Iris pigment epithelial cell (primary cell): ENCODE results near the gene FAM193B.

Source experiments
- DNase-seq: peaks from one replicate; pipeline ENCODE4 v3.0.0-alpha.2; 2011; ENCODE audit warnings: low read depth

FAM193B gene

GRCh38 chr5:177515580-177515979 is 38.8 kb downstream of the FAM193B start:
- DNase-seq = no peak

GRCh38 chr5:177514541-177514940 is 39.8 kb downstream of the FAM193B start:
- DNase-seq = no peak

GRCh38 chr5:177513500-177513899 is 40.9 kb downstream of the FAM193B start:
- no peak for DNase-seq

- DNase-seq = no peak
These were observed 41.5 kb downstream of the FAM193B start for GRCh38 chr5:177512736-177513380.

GRCh38 chr5:177511796-177512675 is 42.3 kb downstream of the FAM193B start:
- DNase-seq = no peak

- DNase-seq = no peak
These were observed 43.2 kb downstream of the FAM193B start for GRCh38 chr5:177511181-177511580.

DNA sequence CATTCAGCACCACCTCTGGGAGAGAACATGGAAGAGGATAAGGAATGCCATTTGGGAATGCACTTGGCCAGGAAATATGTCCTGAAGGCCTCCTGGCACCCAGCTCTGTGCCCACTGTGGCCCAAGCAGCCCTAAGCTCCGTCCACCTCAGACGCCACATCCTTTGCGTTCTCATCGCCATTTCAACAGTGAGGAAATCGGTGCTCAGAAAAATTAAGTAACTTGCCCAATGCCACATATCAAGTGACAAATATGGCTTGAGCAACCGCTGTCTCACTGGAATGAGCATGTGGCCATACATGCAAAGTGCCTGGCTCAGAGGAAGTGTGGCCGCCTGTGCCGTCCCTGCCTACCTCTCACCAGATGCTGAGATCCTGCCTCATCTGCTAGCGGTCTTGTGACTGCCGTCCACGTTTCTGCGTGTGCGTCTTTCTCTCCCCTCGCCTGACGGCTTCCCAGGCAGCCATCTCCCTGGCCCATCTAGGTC is 43.8 kb downstream of the FAM193B start:
- DNase-seq = no peak

- DNase-seq = no peak
These were observed 44.3 kb downstream of the FAM193B start for GRCh38 chr5:177509991-177510566.

DNA sequence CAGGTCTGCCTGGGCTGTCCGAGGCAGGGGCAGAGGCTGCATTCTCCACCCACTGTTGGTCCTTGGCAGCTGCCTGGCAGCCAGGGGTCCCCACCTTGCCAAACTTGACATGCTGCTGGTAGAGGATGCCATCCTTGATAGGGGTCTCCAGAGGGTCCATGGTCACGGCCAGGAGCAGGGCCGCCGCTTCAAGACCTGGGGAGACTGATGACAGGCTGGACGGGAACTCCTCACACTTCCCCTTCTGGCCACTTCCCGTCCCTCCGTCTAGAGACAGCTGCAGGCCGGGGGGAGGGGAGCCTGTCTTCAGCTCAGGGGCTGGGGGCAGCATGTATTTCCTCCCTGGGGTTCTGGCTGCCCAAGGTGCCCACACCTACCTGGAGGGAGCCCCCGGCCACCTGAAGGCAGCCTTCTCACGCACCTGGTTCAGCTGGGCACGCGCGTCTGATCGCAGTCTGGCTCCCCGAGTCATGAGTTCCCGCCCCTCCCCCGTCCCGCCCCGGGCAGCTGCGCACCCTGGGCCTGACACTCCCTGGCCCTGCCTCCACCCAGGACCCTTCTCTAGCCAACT is 44.9 kb downstream of the FAM193B start, which contains the start of gene DOK3:
TSS of gene DOK3 (minus strand) at position 446 of the 571 bp plus-strand sequence. CDS start at position 160, 286 bp downstream.
- no peak for DNase-seq

DNA sequence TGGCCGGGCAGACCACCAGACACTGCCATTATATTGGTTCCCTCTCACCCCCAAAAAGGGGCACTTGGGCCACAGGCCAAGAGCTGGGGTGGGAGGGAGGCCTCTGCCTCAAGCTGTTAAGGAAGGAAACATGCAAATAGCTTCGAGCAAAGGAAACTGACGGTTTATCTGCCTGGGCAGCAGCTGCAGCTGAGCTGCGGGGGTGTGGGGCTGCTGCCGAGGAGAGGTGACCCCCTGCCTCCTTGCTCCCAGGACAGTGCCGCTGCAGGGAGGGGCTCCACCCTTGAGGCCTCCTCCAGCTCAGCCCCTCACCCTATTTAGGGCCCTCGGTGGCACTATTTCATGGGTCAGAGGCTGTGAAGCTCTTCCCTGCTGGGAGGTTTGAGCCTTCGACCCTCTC is 45.5 kb downstream of the FAM193B start:
- no peak for DNase-seq

DNA sequence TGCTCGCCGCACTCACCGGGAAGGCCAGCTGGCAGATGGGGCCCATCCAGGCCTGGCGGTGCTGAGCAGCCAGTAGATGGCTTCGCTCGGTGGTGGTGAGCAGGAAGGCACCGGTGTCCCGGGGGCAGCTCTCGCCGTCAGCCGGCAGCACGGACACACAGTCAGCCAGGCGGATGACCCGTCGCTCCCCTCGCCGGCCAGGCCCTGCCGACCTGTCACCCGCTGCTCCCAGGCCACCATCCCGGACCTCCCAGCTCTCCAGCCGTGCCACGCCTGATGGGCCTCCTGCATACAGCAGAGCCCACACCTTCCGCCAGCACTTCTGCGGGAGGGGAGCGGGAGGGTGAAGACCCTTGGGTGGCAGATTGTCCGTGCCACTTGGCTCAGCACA is 46.1 kb downstream of the FAM193B start:
- no peak for DNase-seq

GRCh38 chr5:177507596-177508220 is 46.7 kb downstream of the FAM193B start:
- no peak for DNase-seq

GRCh38 chr5:177507165-177507564 is 47.2 kb downstream of the FAM193B start:
- peak; percentile 53 for DNase-seq

DNA sequence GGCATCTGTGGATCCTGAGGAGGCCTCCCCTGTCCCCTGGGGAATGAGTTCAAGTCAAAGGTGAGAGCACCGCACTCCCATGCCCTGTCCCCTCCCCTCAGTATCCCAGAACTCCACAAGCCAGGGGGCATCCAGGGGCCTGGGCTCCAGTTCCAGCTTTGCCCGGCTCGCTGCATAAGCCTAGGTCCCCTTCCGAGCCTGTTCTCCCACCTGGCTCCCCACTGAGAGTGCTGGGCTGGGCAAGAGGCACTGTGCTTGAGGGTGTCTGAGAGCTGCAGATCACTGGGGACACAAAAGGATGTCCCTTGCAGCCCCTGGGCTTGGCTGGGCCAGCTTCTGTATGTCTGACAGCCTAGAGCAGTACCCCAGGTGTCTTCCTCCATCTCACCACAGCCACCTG is 49.3 kb downstream of the FAM193B start:
- no peak for DNase-seq

DNA sequence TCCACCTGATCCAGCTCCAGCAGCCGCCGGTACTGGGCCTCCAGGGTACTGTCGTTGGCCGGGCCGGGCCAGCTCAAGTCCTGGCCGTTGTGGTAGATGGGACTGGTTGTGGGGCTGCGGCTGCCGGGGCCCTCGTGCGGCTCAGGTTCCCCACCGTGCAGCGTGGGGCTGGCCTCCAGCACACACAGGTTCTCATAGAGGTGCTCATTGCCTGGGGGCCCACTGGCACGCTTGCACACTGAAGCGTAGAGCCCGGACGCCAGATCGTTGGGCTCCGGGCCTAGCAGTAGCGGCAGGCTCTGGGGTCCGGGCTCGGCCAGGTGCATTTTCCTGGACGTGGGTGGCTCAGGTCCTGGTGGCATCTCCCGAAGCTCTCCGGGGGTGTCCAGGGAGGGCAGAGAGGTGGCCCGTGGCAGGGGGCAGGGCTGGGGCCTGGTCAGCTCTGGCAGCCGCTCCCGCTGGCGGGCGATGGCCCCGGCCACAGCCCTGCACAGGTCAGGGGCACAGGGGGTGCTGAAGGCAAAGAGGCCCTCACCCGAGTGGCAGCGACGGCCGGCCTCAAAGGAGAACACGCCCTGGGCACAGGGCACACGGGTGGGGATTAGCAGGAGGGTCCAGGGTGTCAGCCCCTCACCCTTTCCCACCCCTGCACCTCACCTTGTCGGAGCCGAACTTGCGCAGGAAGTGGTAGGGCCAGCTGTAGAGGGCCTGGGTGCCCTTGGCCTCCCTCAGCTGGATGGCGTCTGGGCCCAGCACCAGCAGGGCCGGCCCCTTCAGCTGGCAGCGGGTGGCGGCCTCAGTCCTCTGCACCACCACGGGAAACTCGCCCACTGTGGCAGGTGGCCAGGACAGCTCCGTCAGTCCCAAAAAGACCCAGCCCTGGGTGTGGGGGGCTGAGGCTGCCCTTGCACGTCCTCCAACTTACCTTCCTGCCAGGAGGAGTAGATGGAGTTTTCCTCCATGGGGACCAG is 50.0 kb downstream of the FAM193B start:
- DNase-seq = no peak

DNA sequence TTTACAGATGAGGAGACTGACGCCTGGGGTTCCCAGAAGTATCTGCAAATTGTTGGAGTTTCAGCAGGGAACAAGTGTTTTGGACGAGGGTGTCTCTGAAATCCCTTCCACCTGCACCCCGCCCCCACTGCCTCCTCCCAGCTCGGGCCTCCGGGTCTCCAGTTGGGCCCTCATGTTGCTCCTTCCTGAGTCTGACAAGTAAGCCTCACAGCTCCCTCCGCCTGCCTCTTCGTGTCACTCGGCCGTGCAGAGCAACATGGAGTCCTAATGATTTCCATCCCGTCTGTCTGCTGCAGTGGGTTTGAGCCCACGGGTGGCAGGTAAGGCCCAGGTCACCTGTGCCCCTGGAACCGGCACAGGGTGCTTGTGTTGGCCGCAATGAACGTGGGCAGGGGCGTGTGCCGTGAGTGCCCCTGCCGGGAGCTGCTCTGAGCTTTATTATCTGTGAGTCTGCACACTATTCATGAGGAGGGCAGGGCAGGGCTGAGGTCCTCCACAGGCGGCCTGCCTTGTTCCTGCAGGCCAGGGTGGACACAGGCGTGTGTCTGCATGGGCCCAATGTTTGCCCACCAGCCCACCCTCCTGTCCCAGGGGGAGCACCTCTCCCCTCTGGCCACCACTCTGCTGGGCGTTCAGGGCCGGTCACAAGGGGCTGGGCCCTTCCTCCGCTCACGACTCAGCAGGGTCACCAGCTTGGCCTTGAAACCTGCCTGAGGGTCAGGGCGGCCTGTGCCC is 50.8 kb downstream of the FAM193B start:
- no peak for DNase-seq

DNA sequence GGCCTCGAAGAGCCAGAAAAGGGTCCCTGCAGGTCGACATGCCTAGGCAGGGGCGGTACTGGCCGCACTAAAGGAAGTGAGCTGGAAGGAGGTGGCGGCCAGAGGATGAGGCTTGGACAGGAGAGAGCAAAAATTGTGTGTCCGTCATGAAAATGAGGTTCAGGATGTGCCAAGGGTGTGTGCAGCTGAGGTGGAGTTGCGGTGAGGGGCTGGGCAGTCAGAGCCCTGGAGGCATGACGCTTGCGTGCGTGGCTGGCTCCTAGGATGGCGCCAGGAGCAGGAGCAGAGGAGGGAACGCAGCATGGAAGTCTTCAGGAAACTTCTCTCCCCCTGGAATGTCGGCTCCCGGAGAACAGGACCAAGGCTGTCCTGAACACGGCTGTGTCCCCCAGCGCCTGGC is 51.5 kb downstream of the FAM193B start:
- DNase-seq = no peak

DNA sequence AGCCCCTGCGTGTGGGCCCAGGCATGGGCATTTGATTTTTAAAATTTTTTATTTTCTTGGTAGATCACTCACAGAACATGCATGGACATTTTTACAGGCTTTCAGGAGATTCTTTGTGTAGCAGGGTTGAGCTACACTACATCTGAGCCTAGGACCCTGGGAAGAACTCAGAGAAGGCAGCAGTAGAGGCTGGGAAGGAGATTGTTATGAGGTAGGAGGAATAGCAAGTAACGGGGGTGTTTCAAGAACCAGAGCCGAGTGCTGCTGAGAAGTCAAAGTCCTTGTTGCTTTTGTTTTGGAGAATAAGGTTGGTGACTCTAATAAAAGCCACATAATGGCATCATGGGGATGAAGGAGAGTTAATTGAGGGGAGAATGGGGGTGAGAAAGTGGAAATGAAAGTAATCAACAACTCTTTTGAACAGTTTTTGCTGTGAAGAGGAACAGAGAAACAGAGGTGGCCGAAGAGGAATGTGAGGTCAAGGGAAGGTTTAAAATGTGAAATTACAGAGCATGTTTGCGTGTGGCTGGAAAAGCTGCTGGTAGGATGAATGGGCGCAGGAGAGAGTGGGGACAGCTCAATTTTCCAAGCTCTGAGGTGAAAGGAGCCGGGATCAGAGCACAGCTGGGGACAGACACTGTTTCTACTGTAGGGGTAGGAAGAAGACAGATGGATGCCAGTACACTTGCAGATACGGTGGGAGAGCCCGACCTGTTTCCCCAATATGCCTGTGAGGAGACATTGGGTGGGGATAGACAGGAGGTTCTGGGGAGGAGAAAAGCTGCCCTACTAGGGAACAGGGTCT is 52.3 kb downstream of the FAM193B start:
- DNase-seq = no peak
